Measurements from ENCODE around the gene PPIL1. TPM values are rescaled to one million over a fixed set of nuclear protein-coding genes. Genes with fewer than 3 reads are reported as not detected.

PPIL1 gene
- total RNA-seq, 1 experiment from 2014 or later = 72.0 TPM

GRCh38 chr6:36832313-36832712, 42.3 kb downstream of the PPIL1 start:
- ChIA-PET CTCF (no interaction called here), POLR2A (ENCODE audit: low non-redundant PET) (no interaction called here)
- Histone ChIP-seq H3K27me3 (replicated peaks; ENCODE audit: insufficient read depth, low read depth, low read length, poor library complexity) (no peaks in the 10 kb centered on the region), H3K4me1 (ENCODE audit: insufficient read depth, low read length, poor library complexity, severe bottlenecking) (no peaks in the 10 kb centered on the region), H3K27ac (ENCODE audit: low read depth, low read length, poor library complexity, severe bottlenecking) (no peak overlapping the region), H3K36me3 (ENCODE audit: insufficient read depth, low read length, poor library complexity, severe bottlenecking) (no peaks in the 10 kb centered on the region), H3K9me3 (ENCODE audit: low read depth, low read length, poor library complexity, severe bottlenecking) (no peaks in the 10 kb centered on the region), H3K4me3 (ENCODE audit: low read depth, low read length, poor library complexity, severe bottlenecking) (no peak overlapping the region)
- no TSS peak for BruUV-seq (replicated peaks)
- no peak for DNase-seq (ENCODE audit: low spot score)
- TF ChIP-seq CTCF (conservative IDR thresholded peaks at IDR 0.05; ENCODE audit: low read depth, low read length) (no peak), EZH2 (IDR thresholded peaks at IDR 0.05; ENCODE audit: borderline replicate concordance, low read depth, low read length, poor library complexity, severe bottlenecking) (no peak)
- intact Hi-C loops (cut with micrococcal nuclease; ENCODE audit: unreplicated experiment) = no loop called here

- CTCF ChIA-PET = no interaction called here
- TF ChIP-seq CTCF (conservative IDR thresholded peaks at IDR 0.05; ENCODE audit: low read depth, low read length) = no peak
- no peak for TF ChIP-seq EZH2 (IDR thresholded peaks at IDR 0.05; ENCODE audit: borderline replicate concordance, low read depth, low read length, poor library complexity, severe bottlenecking)
Observed at GRCh38 chr6:36830577-36830976, 44.0 kb downstream of the PPIL1 start.

GRCh38 chr6:36829919-36830544, 44.6 kb downstream of the PPIL1 start:
- no peaks in the 10 kb centered on the region for H3K27me3 ChIP-seq (replicated peaks; ENCODE audit: insufficient read depth, low read depth, low read length, poor library complexity)
- H3K36me3 ChIP-seq (ENCODE audit: insufficient read depth, low read length, poor library complexity, severe bottlenecking) = no peaks in the 10 kb centered on the region
- no peaks in the 10 kb centered on the region for H3K9me3 ChIP-seq (ENCODE audit: low read depth, low read length, poor library complexity, severe bottlenecking)
- BruUV-seq (replicated peaks) = no TSS peak
- TF ChIP-seq EZH2 (IDR thresholded peaks at IDR 0.05; ENCODE audit: borderline replicate concordance, low read depth, low read length, poor library complexity, severe bottlenecking) (no peak), CTCF (conservative IDR thresholded peaks at IDR 0.05; ENCODE audit: low read depth, low read length) (no peak)
- DNase-seq (ENCODE audit: low spot score) = no peak
- H3K27ac ChIP-seq (ENCODE audit: low read depth, low read length, poor library complexity, severe bottlenecking) = no peak overlapping the region
- ChIA-PET POLR2A (ENCODE audit: low non-redundant PET) (no interaction called here), CTCF (no interaction called here)
- no peaks in the 10 kb centered on the region for H3K4me1 ChIP-seq (ENCODE audit: insufficient read depth, low read length, poor library complexity, severe bottlenecking)
- intact Hi-C loops (cut with micrococcal nuclease; ENCODE audit: unreplicated experiment) = no loop called here
- H3K4me3 ChIP-seq (ENCODE audit: low read depth, low read length, poor library complexity, severe bottlenecking) = no peak overlapping the region

More at GRCh38 chr6:36830577-36830976, 44.0 kb downstream of the PPIL1 start:
- intact Hi-C loops (cut with micrococcal nuclease; ENCODE audit: unreplicated experiment) = no loop called here
- Histone ChIP-seq H3K9me3 (ENCODE audit: low read depth, low read length, poor library complexity, severe bottlenecking) (no peaks in the 10 kb centered on the region), H3K27ac (ENCODE audit: low read depth, low read length, poor library complexity, severe bottlenecking) (no peak overlapping the region), H3K27me3 (replicated peaks; ENCODE audit: insufficient read depth, low read depth, low read length, poor library complexity) (no peaks in the 10 kb centered on the region), H3K4me1 (ENCODE audit: insufficient read depth, low read length, poor library complexity, severe bottlenecking) (no peaks in the 10 kb centered on the region), H3K36me3 (ENCODE audit: insufficient read depth, low read length, poor library complexity, severe bottlenecking) (no peaks in the 10 kb centered on the region), H3K4me3 (ENCODE audit: low read depth, low read length, poor library complexity, severe bottlenecking) (no peak overlapping the region)
- BruUV-seq (replicated peaks) = no TSS peak
- no peak for DNase-seq (ENCODE audit: low spot score)
- POLR2A ChIA-PET (ENCODE audit: low non-redundant PET) = no interaction called here
